Frontal cortex (tissue), 4 donors: ENCODE data around the gene DNAJA2. TPM values are rescaled to one million over a fixed set of nuclear protein-coding genes. Genes with fewer than 3 reads are reported as not detected.
"Not testable (repeated sequence)": the region's sequence is repeated elsewhere in the genome, so short reads cannot be mapped to it uniquely, and the experiment has no call there.

Experiments
- DNase-seq, 2 donors: peaks; one replicate each; pipeline ENCODE4 v3.0.0; 2012; ENCODE audit warnings: low spot score in 2 of 2
- FAIRE-seq: peaks from 2 replicates; lab custom pipeline; 2012; peaks lifted over from hg19 to GRCh38; lab: Jason Lieb, UNC
- total RNA-seq: library from RNA; depleted of rRNA; stranded (reverse); fragments of >200 nt; gene quantifications from one replicate; pipeline ENCODE4 v1.2.3, GENCODE V29; 2014
- donor health status: control.
- donor health status: control.
- donor health status: control.

The DNAJA2 gene
- total RNA-seq, 1 donor from 2014 or later, result 128 TPM

GRCh38 chr16:46976550-46976949, 3.1 kb upstream of the DNAJA2 start:
- FAIRE-seq, result no peak
- DNase-seq, result no peak

DNA sequence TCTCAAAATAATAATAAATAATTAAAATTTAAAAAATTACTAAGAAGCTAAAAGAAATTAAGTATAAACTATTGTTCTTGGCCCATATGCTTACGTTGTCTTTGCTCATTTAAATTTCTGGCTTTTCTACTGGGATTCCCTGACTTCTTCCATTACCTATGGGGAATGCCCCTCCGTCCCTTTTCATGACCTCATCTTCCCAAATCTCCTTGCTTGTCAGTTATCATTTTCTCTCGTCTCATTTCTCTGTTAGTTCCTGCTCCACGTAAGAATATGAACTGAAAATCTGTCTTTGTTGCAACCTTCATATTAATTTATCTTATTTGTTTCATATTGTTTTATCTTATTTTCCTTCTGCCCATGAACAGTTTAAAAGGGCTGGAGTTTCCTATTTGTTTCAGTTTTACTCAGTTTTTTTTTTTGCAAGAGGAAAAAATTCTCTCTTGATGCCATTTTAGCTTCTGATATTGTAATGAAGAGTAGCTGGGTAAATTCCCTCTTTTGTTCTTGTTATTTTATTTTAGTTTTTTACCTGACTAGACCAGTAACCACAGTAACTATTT, 2.5 kb upstream of the DNAJA2 start:
- DNase-seq (no peak), FAIRE-seq (no peak)

GRCh38 chr16:46975165-46975564, 1.7 kb upstream of the DNAJA2 start:
- DNase-seq (no peak), FAIRE-seq (no peak)

DNA sequence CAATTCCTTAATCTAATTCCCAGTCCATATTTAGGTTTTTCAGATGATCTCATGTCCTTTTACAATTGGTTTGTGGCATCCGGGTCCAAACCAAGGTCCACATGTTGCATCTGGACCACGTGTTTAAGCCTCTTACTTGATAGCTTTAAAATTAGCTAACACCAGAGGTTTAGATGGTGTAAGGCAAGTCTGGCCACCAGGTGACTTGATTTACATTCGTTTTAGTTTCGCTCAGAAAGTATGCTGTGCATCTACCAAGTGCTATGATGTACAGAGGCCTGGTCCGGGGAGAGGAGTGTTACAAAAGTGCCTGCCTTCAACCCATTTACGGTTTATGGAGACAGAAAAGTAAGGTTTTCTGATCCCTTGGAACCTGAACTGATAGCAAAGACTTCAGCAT, 878 bp upstream of the DNAJA2 start:
- DNase-seq, result no peak
- FAIRE-seq, result no peak

GRCh38 chr16:46973996-46974324, 486 bp upstream of the DNAJA2 start:
- FAIRE-seq (no peak), DNase-seq (no peak)

GRCh38 chr16:46972429-46973206, 856 bp downstream of the DNAJA2 start:
- DNase-seq, result peak; percentile 32 to 46
- no peak for FAIRE-seq

GRCh38 chr16:46971271-46971670, 2.2 kb downstream of the DNAJA2 start:
- no peak for FAIRE-seq
- DNase-seq, result no peak

- DNase-seq (no peak), FAIRE-seq (no peak)
Observed at GRCh38 chr16:46970089-46970488, 3.4 kb downstream of the DNAJA2 start.

GRCh38 chr16:46968063-46968435, 5.4 kb downstream of the DNAJA2 start:
- FAIRE-seq, result no peak

GRCh38 chr16:46962629-46963028, 10.8 kb downstream of the DNAJA2 start:
- DNase-seq (no peak), FAIRE-seq (no peak)

More at GRCh38 chr16:46968063-46968435, 5.4 kb downstream of the DNAJA2 start:
- no peak for DNase-seq

GRCh38 chr16:46961373-46962353, 11.8 kb downstream of the DNAJA2 start:
- no peak for DNase-seq
- no peak for FAIRE-seq

- DNase-seq (no peak), FAIRE-seq (no peak)
Observed at GRCh38 chr16:46954562-46954961, 18.9 kb downstream of the DNAJA2 start.

DNA sequence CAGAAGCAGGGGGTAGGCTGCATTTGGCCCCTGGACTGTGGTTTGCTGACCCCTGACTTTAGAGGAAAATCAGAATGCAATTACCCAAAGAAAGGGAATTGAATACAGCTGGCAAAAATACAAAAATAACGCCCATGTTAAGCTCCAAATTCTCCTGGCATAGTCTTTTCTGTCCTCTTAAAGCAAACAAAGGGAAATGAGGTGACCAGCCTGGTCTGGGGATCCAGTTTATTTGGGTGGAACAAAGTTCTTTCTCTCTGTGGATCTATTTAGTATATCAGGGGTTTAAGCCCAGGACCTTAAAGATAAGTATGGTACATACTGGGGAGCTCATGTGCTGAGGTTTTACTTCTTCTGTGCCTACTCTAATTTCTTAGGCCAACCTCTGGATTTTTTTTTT, 23.5 kb downstream of the DNAJA2 start:
- no peak for FAIRE-seq
- no peak for DNase-seq

DNA sequence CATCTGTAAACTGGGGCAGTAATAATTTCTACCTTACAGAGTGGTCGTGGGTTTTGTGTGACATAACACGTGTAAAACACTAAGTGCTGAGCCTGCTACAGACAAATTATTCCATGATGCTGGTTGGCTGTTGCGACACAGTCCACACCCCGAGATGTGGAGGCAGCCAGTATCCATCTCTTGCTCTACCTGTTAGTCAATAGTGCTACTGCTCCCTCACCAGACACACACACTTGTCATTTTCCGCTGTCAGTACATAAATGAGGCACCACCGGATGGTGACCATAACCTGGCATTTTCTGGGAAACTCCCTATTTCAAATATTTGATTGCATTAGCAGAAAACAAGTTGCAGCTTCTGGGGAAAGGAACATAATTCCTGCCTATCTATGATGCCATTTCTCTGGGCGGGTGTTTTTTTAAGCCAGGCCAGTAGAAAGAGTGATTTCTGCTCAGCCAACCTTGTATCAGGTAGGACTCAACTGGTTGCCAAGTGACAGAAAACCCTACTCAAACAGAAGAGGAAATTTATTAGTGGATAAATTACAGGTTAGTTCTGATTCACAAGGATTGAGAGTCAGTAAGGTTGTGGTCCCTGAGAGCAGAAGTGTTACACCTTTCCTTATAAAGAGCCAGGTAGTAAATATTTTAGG, 24.1 kb downstream of the DNAJA2 start:
- DNase-seq (no peak), FAIRE-seq (no peak)

DNA sequence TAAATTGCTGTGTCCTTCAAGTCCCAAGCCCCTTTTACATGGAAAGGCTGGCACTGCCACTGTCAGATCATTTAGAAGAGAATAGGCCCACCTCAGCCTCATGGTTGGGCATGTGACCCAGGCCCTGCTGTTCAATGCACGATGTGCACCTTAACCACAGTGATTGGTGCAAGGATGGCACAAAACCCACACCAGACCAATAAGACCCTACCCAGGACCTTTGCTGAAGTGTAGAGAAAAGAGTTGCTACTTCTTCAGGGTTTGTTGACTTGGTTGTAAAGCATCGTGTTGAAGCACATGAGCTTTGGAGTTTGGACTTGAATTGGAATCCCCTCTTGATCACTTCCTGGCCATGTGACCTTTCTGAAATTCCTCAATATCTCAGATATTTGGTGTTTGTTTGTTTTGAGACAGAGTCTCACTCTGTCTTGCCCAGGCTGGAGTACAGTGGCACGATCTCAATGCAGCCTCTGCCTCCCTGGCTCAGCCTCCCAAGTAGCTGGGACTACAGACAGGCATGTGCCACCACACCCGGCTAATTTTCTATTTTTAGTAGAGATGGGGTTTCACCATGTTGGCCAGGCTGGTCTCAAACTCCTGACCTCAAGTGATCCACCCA, 24.8 kb downstream of the DNAJA2 start:
- FAIRE-seq (no peak), DNase-seq (no peak)

- FAIRE-seq (no peak), DNase-seq (no peak)
Observed at GRCh38 chr16:46947900-46948547, 25.4 kb downstream of the DNAJA2 start.

- DNase-seq, FAIRE-seq: not testable (repeated sequence)
Observed at GRCh38 chr16:46944713-46945112, 28.8 kb downstream of the DNAJA2 start.

DNA sequence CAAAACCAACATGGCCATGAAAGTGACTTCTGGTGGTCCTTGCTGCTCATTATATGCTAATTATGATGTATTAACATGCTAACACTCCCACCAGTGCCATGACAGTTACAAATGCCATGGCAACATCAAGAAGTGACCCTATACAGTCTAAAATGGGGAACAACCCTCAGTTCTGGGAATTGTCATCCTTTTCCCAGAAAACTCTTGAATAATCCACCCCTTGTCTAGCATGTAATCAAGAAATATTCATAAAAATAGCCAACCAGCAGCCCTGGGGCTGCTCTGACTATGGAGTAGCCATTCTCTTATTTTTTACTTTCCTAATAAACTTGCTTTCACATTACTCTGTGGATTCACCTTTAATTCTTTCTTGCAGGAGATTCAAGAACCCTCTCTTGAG, 35.9 kb downstream of the DNAJA2 start:
- DNase-seq (no peak), FAIRE-seq (no peak)

- no peak for FAIRE-seq
- DNase-seq, result no peak
Observed at GRCh38 chr16:46932802-46933201, 40.7 kb downstream of the DNAJA2 start.
